Endodermal cell (in vitro differentiated cells): ENCODE measurements around the gene RNF126. TPM values are rescaled to one million over a fixed set of nuclear protein-coding genes. Genes with fewer than 3 reads are reported as not detected.

Experiments
- DNase-seq: peaks from one replicate; pipeline ENCODE4 v3.0.0-alpha.2; 2017
- H3K27ac ChIP-seq: 2 replicates; pipeline ENCODE4 v1.5.1; 2013; ENCODE audit warnings: mild to moderate bottlenecking, low read depth, low read length, moderate library complexity
- H3K27me3 ChIP-seq: 2 replicates; pipeline ENCODE4 v1.6.1; 2013; ENCODE audit warnings: mild to moderate bottlenecking, low read length, moderate library complexity; ENCODE audit not compliant: insufficient read depth, control insufficient read depth, poor library complexity, severe bottlenecking
- H3K36me3 ChIP-seq: 2 replicates; pipeline ENCODE4 v1.7.0; 2013; ENCODE audit warnings: mild to moderate bottlenecking, low read length, moderate library complexity; ENCODE audit not compliant: control insufficient read depth, insufficient read depth
- H3K4me1 ChIP-seq: one replicate; pipeline ENCODE4 v1.7.0; 2013; ENCODE audit warnings: low read length; ENCODE audit not compliant: control insufficient read depth, insufficient read depth
- H3K4me3 ChIP-seq: 2 replicates; pipeline ENCODE4 v1.5.1; 2013; ENCODE audit warnings: mild to moderate bottlenecking, low read length, moderate library complexity
- H3K9ac ChIP-seq: 2 replicates; pipeline ENCODE4 v1.6.1; 2013; ENCODE audit warnings: mild to moderate bottlenecking, low read length, moderate library complexity; ENCODE audit not compliant: poor library complexity, severe bottlenecking; ENCODE audit errors: extremely low read depth
- H3K9me3 ChIP-seq: 2 replicates; pipeline ENCODE4 v1.6.1; 2013; ENCODE audit warnings: mild to moderate bottlenecking, low read length, moderate library complexity; ENCODE audit not compliant: control insufficient read depth
- H3K27ac Mint-ChIP-seq: 2 replicates; pipeline ENCODE4 v1.8.0; 2020; ENCODE audit warnings: mixed read lengths
- H3K27me3 Mint-ChIP-seq: 2 replicates; pipeline ENCODE4 v1.8.0; 2021; ENCODE audit warnings: mild to moderate bottlenecking, mixed read lengths; ENCODE audit not compliant: insufficient read depth
- H3K36me3 Mint-ChIP-seq: 2 replicates; pipeline ENCODE4 v1.8.0; 2020; ENCODE audit warnings: low read depth, mixed read lengths
- H3K4me1 Mint-ChIP-seq: 2 replicates; pipeline ENCODE4 v1.8.0; 2020; ENCODE audit warnings: mixed read lengths
- H3K4me3 Mint-ChIP-seq: 2 replicates; pipeline ENCODE4 v1.8.0; 2020; ENCODE audit warnings: mild to moderate bottlenecking, moderate library complexity, mixed read lengths
- H3K9me3 Mint-ChIP-seq: 2 replicates; pipeline ENCODE4 v1.8.0; 2020; ENCODE audit warnings: mild to moderate bottlenecking, mixed read lengths
- WGBS, 2 experiments: methylation state at CpG; one replicate each; pipeline versions ENCODE4 v1.1.5 to v1.1.7; 2013; ENCODE audit warnings: missing lambda C conversion rate in 2 of 2, mixed read lengths in 1 of 2; ENCODE audit not compliant: insufficient coverage in 1 of 2, insufficient read length in 1 of 2; 5-methylcytosine and 5-hydroxymethylcytosine counted together
- total RNA-seq, 2 donors: library from RNA; stranded (reverse); fragmentation: NEBNext Ultra II Directional in 1 of 2; extraction: Animal tissue kit (Norgen Biotek cat#: 25700) in 1 of 2; gene quantifications; 2 replicates in 1 of 2; 3 replicates in 1 of 2; pipeline ENCODE4 v1.2.1, GENCODE V29; 2021
- TF ChIP-seq, protein P1 (sequence below): fragments of 200-600 bp; sonication (generic); conservative IDR thresholded peaks from 2 replicates; pipeline ENCODE4 v1.5.0; 2021; ENCODE audit warnings: antibody characterized with exemption, mild to moderate bottlenecking

Gene RNF126
- total RNA-seq, 2 donors from 2014 or later = 49.1 to 66.4 TPM

- Histone ChIP-seq H3K4me3 (peak overlapping the region; percentile 89), H3K9me3 (no peaks in the 10 kb centered on the region), H3K4me1 (no peaks in the 10 kb centered on the region), H3K9ac (peak overlapping the region; percentile 80), H3K27ac (no peak overlapping the region), H3K27me3 (no peaks in the 10 kb centered on the region), H3K36me3 (no peaks in the 10 kb centered on the region)
- TF ChIP-seq, protein P1, sequence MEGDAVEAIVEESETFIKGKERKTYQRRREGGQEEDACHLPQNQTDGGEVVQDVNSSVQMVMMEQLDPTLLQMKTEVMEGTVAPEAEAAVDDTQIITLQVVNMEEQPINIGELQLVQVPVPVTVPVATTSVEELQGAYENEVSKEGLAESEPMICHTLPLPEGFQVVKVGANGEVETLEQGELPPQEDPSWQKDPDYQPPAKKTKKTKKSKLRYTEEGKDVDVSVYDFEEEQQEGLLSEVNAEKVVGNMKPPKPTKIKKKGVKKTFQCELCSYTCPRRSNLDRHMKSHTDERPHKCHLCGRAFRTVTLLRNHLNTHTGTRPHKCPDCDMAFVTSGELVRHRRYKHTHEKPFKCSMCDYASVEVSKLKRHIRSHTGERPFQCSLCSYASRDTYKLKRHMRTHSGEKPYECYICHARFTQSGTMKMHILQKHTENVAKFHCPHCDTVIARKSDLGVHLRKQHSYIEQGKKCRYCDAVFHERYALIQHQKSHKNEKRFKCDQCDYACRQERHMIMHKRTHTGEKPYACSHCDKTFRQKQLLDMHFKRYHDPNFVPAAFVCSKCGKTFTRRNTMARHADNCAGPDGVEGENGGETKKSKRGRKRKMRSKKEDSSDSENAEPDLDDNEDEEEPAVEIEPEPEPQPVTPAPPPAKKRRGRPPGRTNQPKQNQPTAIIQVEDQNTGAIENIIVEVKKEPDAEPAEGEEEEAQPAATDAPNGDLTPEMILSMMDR = no peak
- H3K27ac Mint-ChIP-seq = peak overlapping the region; percentile 90
- WGBS, 2 experiments = 85 to 87% methylated on average over 10 to 20 of the region's 20 CpGs
- H3K27me3 Mint-ChIP-seq = peaks cover 8% of the 10 kb centered on the region
- H3K36me3 Mint-ChIP-seq = no peaks in the 10 kb centered on the region
- H3K4me3 Mint-ChIP-seq = peak overlapping the region; percentile 68
- peaks cover 17% of the 10 kb centered on the region for H3K4me1 Mint-ChIP-seq
- H3K9me3 Mint-ChIP-seq = peaks cover 7% of the 10 kb centered on the region
- DNase-seq = peak; percentile 44
Observed at GRCh38 chr19:660793-661426, 2.1 kb downstream of the RNF126 start.

DNA sequence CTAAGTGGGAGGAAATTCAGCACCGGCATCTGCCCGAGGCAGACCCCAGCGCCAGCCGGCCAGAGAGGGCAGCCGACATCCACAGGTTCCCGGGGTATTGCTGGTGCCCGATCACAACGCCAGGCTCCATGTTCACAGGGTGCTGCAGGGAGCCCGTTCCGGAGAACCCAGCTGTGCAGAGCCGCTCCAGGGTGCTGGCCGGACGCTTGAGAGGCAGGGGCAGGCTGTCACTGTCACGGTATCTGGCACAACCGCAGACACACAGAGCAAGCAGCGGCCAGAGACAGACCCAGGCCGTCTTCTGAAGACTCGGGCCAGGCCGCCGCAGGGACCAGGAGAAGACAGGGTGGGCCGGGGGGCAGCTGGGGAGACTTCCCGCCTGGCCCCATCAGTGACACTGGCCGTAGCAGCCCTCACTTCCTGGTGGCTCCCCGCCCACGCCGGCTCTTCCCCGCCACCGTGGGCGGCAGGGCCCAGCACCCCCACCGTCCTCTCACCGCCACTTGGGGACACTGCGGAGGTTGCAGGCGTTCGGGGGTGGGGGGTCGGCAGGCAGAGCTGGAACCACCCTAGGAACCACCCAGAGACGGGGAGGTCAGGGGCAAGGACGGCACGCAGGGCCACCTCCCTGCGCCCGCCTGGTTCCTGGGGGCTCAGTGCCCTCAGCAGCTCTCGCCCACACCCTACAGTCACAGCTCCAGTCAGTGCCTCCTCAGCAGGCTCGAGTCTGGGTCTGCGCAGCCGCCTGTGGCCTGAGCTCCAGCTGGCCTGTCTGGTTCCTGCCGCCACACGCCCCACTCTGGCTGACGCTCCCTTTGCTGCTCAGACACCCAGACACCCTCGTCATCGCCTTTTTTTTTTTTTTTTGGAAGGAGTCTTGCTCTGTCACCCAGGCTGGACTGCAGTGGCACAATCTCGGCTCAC lies 3.8 kb downstream of the RNF126 start:
- WGBS, 2 experiments = 92 to 94% methylated on average over 36 to 50 of the region's 50 CpGs
- no peaks in the 10 kb centered on the region for H3K36me3 ChIP-seq
- no peak overlapping the region for H3K27ac ChIP-seq
- no peaks in the 10 kb centered on the region for H3K27me3 ChIP-seq
- no peaks in the 10 kb centered on the region for H3K36me3 Mint-ChIP-seq
- no peaks in the 10 kb centered on the region for H3K9me3 ChIP-seq
- H3K4me1 Mint-ChIP-seq = peaks cover 17% of the 10 kb centered on the region
- no peaks in the 10 kb centered on the region for H3K4me1 ChIP-seq
- no peak overlapping the region for H3K27ac Mint-ChIP-seq
- H3K9ac ChIP-seq = no peak overlapping the region
- TF ChIP-seq, protein P1 = no peak
- no peak overlapping the region for H3K4me3 ChIP-seq
- no peak for DNase-seq
- no peak overlapping the region for H3K4me3 Mint-ChIP-seq
- H3K27me3 Mint-ChIP-seq = no peaks in the 10 kb centered on the region
- H3K9me3 Mint-ChIP-seq = peaks cover 7% of the 10 kb centered on the region

DNA sequence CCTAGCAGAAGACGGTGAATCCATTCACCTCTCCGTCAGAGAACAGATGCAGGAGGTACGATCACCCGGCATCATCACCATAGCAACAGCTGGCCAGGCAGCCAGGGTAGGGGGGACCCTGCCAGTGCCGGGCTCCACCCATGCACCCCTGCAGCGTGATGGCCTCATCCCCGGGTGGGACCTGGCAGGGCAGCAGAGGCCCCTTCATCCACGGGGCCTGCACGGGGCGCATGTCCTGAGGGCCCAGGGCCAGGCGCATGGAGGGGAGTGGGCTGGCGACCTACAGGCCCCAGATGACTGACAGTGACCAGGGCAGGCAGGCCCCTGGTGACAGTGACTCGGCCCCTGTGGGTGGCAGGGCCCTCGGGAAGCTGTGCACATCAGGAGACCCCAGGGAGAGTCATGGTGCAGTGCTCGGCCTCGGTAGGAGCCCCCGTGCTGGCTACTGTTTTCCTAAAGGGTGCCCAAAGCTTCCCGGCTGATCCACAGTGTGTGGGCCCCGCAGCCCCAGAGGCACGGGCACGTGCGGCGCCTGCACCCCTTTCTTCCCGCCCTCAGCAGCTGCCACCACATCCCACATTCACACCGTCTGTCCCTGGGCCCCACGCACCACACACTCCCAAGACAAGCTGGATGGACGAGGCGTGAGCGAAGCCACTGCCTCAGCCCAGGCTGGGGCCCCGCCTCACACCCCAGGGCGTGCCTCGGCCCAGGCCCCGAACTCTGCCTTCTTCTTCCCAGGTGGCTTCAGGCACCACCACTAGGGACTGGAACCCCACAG lies 4.8 kb downstream of the RNF126 start:
- peaks cover 8% of the 10 kb centered on the region for H3K36me3 ChIP-seq
- H3K9ac ChIP-seq = no peak overlapping the region
- peaks cover 3% of the 10 kb centered on the region for H3K36me3 Mint-ChIP-seq
- H3K27me3 Mint-ChIP-seq = no peaks in the 10 kb centered on the region
- peaks cover 17% of the 10 kb centered on the region for H3K4me1 Mint-ChIP-seq
- no peaks in the 10 kb centered on the region for H3K27me3 ChIP-seq
- TF ChIP-seq, protein P1 = no peak
- no peak overlapping the region for H3K27ac Mint-ChIP-seq
- H3K27ac ChIP-seq = no peak overlapping the region
- no peak for DNase-seq
- WGBS, 2 experiments = 95% methylated on average over 13 to 33 of the region's 33 CpGs
- no peak overlapping the region for H3K4me3 Mint-ChIP-seq
- H3K9me3 Mint-ChIP-seq = no peaks in the 10 kb centered on the region
- no peaks in the 10 kb centered on the region for H3K9me3 ChIP-seq
- H3K4me3 ChIP-seq = no peak overlapping the region
- H3K4me1 ChIP-seq = no peaks in the 10 kb centered on the region
